Measurements from ENCODE around the gene RIMBP2.

The RIMBP2 gene

DNA sequence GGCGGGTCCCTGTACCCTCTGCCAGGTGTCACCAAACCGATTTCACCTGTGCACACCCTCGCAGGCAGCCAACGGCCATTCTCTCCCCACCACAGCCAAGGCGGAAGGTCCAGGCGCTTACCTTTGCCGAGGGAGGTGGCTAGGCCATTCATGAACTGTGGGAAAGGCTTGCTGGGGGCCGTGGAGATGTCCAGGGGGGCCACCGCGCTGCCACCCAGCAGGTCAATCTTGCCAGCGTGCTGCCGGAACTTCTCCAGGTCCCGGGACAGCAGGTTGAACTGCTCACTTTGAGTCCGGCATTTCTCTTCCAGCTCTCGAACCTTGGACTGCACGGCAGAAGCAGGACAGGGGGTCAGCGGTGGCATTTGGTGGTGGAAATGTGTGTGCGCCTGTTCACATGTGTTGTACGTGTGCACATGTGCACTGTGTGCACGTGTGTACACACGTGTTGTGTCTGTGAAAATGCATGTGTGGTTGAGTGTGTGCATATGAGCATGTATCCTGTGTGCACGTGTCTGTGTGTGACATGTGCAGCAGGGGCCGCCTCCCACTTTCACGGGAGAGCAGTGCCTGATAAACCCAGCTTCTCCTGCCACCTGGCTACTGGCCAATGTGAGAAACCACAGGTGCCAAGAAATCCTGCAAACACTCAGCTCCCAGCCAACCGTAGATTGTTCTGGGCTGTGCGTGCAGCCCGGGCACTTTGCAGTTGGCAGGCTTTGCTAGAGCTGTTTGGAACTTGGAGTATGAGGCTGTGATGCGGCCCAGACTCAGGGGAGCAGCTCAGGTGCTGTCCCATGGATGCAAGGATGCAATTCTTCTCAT, 259.5 kb downstream of the RIMBP2 start:
- no peak for FAIRE-seq

DNA sequence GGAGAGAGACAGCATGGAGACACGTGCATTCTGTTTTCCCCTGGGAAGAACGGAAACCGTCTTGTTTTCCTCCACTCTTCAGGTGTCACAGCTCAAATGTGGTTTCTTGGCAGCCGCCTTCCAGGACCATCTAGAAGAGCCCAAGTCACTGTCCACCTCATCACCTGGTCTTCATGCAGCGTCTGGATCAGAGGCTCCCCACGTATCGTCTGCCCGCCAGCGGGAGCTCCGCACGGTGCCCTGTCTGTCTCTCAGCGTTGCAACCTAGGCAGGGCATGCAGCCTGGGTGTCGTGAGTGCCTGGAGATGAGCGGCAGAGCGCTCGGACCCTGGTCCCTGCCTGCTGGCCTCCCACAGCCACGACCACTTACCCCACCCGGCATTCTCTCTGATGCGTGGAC, 260.9 kb downstream of the RIMBP2 start:
- FAIRE-seq: no peak

DNA sequence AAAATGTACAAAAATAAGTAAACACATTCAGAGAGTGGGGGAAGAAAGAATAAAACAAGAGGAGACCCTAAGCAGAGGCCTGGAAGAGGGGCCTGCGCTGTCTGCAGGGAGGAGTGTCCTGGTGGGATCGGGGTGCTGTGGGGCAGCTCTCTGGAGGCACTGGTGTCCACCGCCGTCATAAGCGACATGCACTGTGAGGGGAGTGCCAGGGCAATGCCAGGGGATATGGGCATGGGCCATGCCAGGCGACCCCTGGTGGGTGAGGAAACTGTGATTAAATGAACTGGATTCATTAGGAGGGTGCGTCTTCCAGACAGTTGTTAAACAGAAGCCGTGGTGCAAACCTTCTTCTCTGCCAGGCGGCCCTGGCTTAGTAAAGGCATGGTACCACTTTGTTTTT, 261.8 kb downstream of the RIMBP2 start:
- FAIRE-seq: no peak

DNA sequence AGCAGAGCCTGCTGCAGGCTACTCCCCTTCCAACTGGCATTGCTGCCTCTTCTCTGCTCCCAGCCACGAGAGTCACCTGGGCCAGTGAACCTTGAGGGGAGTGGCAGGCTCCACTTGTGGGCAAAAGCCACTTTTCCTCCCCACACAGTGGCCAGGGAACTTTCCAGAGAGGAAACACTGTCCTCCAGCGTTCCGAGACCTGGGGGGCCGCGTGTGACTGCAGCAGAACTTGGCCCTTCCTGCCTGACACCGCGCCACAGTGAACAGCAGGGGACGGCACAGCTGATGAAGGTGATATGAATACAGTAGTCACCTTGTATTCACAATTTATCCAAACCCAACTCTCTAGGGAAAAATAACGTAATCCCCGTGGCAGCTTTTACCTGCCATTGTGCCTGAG, 263.6 kb downstream of the RIMBP2 start:
- no peak for FAIRE-seq

DNA sequence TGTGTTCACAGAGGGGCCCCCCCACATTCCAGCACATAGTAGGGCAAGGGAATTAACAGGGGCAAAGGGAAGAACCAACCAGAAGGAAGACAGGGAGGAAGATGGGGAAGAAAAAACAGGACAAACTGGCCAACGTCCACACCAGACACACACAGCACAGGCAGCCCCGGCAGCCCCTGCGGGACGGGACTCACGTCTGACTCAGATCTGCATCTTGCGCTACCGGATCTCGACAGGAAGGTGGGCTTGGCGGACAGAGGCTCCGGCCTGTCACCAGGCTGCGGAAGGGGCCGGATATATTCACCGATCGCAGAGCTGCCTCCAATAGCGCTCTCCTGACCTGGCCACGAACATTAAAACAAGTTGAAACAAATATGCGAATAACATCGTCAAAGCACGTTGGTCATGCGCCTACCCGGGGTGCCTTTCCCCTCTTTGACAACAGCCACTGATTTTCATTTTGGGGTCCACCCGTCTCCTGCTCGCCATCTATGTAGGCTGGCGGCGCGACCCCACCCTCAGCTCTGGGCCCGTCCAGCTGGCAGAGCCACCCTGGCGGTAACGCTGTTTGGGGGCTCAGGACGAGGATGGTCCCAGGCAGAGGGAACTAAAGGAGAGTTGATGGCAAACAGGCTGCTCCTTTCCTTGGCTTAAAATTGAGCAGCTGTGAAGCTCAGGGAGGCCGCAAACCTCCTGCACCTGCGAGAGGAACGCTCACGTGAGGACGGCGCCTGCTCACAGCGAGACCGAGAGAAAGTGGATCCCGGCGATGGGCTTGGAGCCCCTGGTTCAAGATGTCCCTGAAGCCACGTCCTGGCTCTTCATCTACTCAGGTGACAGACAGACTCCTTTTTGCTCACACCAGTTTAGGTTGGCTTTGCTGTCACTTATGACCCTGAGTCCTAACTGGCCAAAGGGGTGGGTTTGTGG, 264.8 kb downstream of the RIMBP2 start:
- FAIRE-seq: no peak

DNA sequence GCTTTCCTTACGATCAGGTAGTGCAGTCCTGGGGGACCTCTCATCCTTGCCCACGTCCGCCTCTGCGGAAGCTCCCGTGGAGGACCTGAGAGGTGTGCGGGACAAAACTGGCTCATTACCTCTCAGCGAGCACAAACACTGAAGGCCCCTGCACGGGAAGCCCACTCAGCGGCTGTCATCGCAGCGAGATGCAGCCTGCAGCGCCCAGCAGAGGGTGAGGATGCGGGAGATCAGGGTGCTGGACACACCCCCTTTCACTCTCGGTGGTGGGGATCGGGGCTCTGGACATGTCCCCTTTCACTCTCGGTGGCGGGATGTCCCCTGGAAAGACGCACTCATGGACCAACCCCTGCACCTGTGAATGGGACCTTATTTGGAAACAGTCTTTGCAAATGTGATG, 266.8 kb downstream of the RIMBP2 start:
- FAIRE-seq: no peak

DNA sequence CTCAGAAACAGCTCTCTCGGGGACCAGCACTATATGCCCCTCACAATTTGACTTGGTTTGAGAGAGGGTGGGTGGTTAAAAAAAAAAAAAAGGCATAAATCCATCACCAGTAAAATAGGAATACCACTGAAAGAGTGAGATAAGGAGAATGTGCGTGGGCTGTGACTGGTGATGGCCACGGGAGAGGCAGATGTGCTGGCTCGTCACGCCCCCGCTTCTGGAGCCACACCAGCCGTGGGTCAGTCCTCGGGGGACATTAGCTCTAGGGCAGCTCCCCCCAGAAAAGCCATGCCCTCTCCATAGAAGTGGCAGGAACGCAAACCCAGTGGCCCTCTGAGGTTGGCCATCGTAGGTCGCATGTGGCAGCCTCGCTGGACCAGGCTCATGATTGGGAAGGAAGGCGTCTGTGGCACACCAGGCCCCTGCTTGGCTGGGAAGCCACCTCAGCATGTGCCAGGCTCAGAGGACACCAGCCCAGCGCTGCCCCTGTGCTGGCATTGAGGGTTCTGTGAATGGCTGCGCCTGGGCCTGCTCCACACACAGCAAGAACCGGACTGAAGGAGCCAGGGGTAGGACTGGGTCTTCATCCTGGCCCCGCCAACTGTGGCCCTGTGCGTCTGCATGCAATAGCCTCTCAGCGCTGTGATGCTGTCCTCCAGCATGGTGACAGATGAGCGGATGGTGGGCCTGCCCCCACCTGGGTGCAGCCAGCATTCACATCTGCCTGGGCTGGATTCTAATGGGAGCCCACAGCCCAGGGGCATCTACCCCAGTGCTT, 267.9 kb downstream of the RIMBP2 start:
- no peak for FAIRE-seq

DNA sequence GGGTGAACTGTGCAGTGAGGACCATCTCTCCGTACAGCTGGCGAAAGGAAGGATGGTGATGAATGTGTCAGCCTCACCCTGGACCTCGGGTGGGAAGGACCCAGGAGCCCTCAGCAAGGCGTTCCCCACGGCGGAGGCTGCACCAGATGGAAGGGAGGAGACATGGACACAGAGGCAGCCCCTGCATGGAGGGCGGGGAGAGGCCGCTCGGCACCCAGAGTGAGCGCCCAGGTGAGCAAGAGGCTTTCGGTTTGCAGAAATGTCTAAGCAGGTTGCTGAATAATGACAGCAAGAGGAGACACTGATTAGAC, 268.5 kb downstream of the RIMBP2 start:
- no peak for FAIRE-seq

DNA sequence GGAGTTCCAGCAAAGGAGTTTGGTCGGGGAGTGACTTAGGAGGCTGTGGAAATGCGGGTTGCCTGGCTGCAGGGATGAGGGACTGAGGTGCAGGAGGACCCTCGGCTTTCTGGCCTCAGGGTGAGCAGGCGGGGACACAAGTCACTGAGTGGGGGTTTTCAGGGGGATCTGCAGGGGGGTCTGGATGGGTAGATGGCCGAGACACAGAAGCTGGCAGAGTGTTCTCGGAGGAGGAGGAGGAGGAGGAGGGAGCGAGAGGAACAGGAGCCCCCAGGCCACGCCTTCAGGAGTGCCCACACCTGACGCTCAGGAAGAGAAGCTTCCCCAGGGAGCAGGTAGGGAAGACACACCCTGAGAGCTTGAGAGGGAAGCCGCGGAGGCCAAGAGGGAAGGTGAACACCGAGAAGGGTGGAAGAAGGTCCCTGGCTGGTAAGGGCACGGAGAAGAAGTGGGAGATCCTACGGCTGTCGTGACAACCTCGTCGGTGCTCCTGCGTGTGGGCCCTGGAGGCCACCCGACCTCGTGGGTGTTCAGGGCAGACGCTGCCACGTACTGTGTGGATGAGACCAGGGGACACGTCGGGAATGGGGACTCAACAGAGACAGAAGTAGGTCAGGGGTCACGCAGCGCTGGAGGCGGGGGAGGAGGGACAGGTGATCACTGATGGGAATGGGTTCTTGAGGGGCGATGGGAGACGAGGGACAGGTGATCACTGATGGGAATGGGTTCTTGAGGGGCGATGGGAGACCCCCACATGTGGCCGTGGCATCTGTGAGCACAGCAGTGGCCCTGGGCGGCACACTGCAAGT, 269.0 kb downstream of the RIMBP2 start:
- no peak for FAIRE-seq

DNA sequence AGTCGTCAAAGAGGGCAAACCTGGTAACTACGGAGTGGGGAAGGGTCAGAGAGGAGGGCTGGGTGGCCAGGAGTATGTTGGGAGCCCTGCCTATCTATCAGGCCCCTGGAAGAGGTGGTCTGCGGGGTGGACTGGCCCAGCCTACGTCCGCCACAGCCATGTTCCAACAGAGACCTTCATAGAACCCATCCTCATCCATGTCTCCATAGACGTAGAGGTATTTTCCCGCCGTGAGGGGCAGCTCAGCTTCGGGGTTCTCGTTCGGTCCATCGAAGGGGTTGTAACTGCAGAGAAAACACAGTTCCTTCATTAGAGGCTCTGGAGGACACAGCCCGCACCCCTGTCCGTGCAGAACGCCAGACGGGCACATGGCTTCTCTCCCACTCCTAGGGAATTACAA, 271.1 kb downstream of the RIMBP2 start:
- no peak for FAIRE-seq

DNA sequence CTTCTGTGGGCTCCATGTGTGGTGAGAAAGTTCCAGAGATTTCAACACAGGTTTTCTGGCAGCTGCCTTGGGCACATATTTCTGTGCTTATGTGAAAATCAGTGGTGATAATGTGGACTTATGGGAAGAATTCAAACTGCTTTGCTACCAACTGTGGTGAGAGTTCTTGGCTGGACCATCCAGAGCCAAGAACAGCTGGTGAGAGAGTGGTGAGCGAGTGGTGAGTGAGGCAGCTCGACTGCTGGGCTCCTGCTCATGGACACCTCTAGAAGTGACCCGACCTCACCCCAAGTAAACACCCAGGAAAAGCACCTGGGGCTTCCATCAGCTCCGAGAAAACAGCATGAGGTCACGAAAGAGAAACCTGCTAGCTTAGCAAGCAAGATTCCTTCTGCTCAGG, 272.0 kb downstream of the RIMBP2 start:
- FAIRE-seq: no peak

DNA sequence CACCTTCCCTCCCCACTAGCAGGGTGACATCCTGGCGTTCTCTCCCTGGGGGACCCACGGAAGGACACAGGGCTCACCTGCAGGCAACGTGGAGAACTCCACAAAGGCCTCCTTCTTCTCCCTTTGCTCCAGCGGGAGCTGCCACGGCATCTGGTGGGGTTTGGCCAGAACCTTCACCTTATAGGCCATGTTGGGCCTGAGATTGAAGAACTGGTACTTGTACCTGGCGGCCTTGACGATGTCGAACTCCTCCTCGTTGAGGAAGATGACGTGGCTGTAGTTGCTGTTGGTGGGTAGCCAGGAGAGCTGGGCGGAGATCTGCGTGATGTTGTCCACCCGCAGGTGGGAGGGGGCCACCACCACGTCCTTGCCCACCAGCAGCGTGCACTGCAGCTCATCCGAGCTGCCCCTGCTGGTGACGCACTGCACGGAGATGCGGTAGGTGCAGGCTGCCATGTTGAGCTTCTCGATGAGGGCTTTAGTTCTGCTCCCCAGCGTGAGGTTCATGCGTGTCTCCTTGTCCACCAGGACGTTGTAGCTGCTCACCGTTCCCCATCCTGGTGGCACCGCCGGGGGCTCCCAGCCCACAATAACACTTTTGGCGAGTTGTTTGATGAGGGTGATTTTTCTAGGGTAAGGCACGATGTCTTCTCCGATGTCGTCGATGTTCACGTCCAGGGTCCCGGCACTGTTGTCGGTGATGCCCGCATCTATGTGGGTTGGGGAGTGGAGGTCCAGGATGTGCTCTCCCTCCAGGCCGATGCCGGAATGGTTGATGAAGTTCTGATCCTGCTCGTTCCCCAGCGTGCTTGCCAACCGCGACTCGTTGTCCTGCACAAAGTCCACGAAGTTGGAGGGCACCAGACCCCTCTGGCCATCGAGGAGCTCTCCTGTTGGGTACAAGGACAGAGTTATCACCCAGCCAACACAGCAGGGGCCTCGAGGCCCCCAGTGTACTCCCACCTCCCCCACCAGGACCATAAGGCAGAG, 274.0 kb downstream of the RIMBP2 start:
- FAIRE-seq: no peak

DNA sequence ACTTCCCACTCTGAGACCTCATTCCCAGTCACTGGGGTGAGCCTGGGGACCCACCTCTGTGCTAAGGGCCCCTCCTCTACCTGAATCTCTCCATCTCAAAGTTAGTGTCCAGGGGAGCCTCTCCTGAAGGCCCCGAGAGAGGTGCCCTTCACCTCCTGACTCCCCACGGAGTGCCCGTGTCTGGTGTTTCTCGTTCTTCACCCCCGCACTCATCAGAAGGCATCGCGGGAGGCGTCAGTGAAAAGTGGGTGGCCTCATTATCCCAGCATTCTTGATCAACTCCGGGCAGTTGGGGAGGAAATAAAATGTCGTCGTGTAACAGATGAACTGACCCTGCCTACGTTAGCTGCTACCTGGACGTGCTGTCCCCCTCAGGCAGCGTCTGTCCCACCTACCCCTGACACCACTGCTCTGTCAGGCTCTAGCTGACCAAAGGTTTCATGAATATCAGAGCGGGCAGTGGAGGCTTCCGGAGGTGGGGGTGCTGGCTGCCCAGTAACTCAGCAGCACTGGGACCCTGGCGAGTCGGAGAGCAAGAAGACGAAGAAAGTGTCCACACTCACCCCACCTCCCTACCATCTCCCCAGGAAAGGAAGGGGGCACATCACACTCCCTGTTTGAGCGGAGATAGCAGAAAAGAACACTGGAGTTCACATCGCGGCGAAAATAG, 275.6 kb downstream of the RIMBP2 start:
- no peak for FAIRE-seq

DNA sequence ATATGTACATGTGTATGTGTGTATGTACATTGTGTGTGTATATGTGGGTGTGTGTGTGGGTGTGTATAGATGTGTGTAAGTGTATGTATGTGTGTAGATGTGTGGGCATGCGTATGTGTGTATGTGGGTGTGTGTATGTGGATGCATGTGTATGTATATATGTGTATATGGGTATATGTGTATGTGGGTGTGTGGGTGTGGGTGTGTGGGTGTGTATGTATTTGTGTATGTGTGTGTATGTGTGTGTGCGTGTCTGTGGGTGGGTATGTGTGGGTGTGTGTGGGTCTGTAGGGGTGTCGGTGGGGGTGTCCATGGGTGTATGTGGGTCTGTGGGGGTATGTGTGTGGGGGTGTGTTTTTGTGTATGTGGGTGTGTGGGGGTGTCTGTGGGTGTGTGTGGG, 276.8 kb downstream of the RIMBP2 start:
- FAIRE-seq: no peak

DNA sequence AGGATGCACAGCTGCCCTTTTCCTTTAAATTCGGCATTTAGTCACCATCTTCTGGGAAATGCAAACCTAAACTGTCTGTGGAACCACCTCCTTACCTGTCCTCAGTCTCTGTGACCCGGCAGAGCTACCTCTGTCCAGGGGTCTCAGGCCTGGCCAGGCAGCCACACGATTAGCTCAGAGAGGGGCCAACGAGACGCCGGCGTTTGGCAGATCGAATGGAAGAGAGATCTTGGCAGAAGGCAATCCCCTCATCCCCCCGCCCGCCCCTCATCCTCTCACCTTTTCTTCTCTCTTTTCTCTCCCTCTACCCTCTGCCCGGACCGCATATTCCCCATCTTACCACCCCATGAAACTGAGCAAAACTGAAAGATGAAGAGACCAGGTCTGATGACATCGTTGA, 277.4 kb downstream of the RIMBP2 start:
- FAIRE-seq: no peak

DNA sequence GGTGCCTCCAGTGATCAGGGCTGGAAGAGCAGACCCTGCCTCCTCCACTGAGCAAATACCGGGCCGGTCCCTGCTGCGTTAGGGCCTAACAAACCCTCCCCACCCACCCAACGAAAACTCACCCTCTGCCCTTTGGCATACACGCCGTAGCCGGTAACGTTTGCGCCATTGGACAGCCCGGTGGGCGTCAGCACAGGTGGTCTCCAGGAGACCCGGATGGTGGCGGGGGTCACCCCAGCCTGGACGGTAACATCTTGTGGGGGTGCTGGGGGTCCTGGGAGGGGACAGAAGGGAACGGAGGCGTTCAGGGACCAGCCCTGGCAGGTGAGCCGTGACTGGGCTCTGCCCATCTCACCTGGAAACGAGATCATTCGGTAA, 277.9 kb downstream of the RIMBP2 start:
- FAIRE-seq: no peak

DNA sequence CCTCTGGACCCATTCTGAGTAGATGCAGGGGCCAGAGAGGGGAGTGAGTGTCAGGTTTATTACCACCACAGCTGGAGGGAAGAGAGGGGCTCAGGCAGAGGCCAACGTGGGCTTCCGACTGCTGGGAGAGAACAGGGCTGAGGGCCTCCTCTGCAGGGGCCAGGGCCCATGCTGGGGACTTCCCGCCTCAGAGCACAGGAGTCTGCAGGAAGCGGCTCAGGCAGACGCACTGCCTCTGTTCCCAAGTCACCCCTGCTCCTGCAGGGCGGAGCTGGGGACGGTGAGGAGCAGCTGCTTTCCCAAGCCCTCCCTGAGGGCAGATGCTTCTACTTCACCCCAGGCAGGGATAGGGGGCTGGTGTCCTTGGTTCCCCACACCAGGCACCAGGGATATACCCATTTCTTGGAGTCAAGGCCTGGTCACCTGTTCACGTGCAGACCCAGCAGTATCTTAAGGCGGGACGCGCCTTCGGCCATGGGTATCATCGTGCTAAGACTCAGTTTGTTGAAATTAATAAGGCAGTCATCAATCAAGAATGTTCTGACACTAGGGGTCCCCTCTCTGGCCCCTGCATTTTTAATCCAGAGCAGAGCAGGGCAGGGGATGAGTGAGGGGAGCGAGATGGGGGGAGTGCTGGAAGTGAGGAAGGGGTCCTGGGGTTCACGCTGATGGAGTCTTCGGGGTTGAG, 278.4 kb downstream of the RIMBP2 start:
- FAIRE-seq: no peak

DNA sequence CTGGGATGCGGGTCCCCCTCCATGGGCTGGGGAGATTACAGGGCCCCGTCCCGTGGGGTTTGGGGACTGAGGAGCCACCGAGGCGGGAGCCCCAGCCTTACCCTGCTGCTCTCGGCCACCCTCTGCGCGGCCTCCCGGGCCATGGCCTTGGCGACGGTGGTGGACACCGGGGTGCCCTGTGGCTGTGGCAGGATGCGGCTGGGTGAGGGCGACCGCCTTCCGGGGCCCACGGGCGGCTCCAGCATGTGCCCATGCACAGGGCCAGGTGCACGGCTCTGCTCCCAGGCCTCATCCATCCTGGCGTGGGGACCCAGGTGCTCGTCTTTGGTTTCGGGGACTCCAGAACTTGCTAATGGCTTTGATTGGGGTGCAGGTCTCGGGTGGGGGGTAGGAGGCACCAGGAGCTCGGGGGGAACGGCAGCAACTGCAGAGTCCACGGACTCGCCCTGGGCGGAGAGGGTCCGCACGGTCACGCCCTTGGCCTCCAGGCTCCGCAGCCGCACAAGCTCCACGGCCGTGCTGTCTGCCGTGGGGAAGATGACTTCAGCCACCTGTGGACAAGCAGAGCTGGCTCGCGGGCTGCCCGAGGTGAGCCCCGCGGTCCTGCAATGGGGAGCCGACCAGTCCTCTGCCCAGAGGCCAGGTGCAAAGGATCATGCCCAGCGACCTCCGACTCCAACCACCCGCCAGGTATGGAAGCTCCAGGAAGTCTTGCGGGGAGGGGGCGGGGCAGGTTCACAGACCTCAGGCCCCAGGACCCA, 279.2 kb downstream of the RIMBP2 start:
- FAIRE-seq: no peak

DNA sequence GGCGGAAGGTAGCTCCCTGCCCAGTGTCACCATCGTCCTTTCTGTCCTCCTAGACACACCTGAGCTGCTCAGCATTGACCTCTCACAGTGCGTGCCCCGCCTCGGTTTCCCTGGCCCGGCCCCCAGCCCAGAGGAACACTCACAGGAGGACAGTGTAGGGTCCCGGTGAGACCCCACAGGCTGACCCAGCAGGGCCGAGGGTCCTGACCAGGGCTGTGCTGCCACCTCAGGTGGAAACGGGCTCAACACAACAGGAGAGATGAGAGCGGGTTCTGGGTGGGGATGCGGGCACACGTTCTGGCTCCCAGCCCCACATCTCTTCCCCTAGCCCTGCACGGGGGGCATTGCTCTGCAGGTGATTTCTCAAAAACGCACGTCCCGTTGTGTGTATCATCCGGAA, 280.3 kb downstream of the RIMBP2 start:
- no peak for FAIRE-seq

Data from colon (tissue), 2 donors.